ENCODE measurements around the gene MAP7.
"Not testable (repeated sequence)": the region's sequence is repeated elsewhere in the genome, so short reads cannot be mapped to it uniquely, and the experiment has no call there.

The MAP7 gene

DNA sequence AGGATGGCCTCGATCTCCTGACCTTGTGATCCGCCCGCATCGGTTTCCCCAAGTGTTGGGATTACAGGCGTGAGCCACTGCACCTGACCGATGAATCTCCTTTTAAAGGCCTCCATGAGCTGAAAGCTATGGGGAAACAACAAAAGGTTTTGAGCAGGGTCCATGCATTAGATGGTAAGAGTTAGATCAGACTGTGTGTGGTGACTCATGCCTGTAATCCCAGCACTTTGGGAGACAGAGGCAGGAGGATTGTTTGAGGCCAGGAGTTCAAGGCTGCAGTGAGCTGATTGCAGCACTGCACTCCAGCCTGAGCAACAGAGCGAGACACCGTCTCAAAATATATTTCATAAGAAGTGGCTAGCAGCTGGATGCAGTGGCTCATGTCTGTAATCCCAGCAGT is 219.6 kb downstream of the MAP7 start:
- DNase-seq, result no peak

DNA sequence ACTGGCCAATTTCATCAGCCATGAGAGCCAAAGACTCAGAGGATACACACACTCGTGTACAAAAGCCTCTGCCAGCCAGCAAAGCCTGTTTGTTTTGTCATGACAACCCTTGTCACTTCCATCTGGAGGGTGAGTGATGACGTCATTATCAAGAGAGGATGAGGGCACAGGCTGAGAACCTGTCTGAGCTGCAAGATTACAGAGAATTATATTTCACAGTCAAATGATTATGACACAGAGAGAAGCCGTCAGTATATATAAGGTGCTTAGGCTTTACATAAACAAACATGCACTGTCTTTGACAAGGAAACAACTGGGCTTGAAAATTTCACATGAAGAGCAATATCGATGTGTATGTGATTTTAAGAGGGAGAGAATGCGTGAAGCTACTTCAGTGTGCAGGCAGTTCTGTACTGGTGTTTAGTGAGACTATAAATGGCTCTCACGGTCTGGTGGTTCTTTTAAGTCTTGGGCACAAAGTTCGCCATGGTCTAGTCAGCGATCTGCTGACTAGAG is 224.1 kb downstream of the MAP7 start:
- DNase-seq, result peak; percentile 41

DNA sequence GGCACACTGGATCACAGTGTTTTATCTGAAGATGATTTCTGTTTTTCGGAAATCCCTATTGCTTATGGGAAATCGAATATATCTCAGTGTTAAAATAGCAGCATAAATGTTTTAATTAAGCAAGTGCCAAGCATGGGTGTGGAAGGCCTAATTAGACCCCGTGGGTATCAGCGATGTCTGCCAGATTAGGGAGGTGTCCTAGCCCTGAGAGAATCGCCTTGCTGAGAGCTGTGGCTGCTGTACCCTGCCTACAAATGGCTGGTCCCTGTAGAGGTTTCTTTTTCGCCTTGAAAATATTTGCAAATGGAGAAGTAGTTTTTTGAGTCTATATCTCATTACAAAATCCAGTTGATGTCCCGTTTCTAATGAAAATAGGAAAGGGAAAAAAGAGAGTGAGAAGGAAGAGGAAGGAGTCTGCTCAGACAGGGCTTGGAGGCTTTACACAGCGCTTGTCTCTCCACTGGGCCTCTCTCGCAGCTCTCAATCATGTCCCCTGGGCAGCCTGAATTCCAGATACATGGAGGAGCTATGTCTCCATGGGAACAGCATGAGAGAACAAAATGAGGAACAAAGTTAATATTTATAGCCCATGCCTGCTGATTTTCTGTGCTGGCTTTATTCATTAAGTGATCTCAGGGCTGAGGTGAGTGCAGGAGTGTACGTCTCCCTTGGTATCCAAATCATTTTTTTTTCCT is 225.4 kb downstream of the MAP7 start:
- DNase-seq, result no peak

DNA sequence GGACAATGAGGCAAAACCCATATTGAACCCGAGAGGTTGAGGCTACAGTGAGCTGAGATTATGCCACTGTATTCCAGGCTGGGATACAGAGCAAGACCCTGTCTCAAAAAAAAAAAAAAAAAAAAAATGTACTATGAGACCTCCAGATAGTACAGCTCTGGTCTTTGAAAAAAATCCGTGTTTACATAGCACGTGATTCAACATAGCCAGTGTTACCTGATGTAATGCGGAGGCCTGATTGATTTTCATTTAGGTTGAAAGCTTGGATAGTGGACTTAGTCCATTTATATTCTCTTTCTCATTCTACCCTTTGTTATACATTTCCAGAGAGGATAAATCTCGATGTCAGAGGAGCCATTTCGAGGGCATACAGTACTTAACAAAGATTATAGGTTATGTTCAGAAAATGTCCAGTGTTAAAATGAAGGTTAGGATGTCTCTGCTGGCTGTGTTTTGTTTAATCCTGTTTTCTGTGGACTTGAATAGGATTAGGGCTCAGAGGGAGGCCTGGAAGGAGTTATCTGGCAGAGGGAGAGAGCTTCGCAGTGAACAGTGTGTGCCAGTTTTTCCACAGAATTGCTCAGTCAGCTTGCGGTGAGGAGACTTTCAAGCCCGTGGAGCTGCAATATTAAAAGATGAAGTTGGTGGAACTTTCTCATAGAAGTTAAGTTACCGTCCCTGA is 226.7 kb downstream of the MAP7 start:
- DNase-seq, result no peak

DNA sequence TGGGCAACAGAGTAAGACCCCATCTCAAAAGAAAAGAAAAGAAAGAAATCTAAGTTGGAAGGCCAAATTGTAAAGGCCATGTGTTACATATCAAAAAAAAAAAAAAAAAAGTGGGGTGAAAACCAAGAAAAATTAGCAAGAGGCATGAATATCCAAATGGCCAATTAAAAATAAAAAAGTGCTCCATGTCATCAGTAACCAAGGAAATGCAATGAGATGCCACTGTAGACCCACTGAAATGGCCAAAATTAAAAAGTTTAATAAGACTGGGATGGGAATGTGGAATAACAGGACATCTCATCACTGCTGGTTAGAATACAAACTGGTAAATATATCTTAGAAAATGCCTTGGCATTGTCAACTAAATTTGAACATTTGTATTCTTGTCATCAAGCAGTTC is 230.5 kb downstream of the MAP7 start:
- no peak for DNase-seq

DNA sequence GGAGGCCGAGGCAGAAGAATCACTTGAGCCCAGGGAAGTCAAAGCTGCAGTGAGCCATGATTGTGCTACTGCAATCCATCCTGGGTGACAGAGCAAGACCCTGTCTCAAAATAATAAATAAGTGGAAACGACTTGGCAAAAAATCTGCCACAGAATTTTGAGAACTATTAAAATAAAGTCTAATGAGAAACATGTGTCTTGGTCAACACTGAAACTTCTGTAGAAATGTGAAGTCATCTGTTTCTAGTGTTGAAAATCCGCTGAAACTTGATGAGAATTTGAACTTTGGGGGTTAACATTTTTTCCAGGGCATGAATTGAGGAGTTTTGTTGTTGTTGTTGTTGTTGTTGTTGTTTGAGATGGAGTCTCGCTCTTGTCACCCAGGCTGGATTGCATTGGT is 231.5 kb downstream of the MAP7 start:
- DNase-seq, result no peak

DNA sequence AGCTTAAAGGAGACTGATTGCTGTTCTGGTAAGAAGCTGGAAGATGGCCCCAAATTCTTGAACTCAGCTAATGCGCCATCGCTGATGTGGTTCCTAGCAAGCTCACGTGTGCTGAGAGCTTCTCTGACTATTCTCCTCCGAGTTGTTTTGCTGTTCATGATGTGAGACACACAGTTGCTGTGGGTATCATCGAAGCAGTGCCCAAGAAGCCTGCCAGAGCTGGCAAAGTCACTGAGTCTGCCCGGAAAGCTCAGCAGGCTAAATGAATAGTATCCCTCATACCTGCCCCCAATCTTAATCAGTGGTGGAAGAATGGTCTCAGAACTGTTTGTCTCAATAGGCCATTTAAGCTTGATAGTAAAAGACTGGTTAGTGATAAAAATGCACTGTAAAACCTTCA is 232.3 kb downstream of the MAP7 start:
- DNase-seq, result no peak

DNA sequence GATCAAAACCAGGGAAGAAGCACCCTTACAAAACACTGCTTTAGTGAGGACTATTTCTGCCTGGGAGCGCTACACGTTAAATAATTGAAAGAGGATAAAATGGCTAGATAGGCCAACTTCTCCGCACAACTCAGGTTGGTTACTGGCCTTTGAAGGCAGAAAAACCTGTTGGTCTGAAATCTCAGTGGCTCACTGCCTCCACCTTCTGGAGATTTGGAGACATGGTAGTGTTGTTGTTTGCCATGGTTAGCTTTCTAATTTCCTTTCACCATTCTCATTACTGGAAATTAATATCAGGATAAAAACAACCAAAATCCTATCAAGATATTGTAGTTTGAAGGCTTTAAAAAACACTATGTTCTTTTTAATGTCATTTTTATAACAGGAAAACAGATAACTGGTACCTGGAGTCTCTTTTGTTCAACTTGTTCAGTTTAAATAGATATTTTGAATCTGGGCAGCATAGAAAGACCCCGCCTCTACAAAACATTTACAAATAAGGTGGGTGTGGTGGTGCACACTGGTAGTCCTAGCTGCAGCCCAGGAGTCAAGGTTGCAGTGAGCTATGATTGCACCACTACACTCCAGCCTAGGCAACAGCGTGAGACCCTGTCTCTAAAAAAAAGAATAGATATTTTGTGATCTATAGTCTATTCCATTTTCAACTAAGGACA is 233.1 kb downstream of the MAP7 start:
- DNase-seq, result peak; percentile 19

DNA sequence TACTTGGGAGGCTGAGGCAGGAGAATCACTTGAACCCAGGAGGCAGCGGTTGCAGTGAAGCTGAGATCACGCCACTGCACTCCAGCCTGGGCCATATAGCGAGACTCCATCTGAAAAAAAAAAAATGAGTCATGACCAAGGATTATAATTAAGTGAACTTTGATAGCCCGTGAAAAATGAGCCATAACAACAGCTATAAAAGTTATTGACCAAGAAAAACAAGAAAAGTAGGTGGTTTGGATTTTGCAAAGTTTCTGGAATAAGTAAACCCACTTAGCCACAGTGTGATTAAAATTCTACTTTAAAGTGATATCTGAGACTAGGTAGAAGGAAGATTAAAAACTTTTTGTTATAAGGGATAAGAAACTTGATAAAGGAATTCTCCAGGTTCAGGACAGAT is 234.6 kb downstream of the MAP7 start:
- no peak for DNase-seq

DNA sequence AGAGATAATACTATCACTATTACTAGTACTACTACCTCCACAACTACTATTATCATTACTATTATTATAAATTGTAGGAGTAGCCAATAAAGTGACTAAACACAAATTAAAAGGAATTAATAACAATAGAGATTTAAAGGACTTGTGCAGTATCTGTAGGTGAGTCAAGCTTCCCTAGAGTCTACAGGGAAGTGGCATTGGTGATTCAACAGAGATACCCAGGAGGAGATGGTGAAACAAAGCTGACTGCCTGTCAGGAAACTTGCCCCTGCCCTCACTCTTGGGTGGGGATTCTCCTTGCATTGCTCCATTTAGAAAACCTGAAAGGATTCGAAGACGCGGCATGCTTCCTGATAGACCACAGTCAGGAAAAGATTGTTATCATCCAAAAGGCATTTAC is 237.2 kb downstream of the MAP7 start:
- no peak for DNase-seq

DNA sequence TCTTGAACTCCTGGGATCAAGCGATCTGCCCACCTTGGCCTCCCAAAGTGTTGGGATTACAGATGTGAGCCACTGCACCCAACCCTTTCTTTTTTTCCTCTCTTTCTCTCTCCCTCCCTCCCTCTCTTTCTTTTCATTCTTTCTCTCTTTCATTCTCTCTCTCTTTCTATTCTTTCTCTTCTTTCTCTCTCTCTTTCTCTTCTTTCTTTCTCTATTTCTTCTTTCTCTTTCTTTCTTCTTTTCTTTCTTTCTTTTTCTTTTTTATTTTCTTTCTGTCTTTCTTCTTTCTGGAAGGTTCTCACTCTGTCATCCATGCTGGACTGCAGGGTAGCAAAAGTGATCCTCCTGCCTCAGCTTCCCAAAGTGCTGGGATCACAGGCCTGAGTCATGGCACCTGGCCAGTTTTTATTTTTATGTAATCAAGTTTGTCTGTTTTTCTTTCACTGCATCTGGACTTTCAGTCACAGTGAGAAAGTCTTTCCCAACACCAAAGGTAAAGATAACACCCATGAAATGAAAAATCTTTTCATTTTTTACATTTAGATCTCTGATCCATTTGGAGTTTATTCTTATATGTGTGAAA is 240.4 kb downstream of the MAP7 start:
- DNase-seq, result no peak

DNA sequence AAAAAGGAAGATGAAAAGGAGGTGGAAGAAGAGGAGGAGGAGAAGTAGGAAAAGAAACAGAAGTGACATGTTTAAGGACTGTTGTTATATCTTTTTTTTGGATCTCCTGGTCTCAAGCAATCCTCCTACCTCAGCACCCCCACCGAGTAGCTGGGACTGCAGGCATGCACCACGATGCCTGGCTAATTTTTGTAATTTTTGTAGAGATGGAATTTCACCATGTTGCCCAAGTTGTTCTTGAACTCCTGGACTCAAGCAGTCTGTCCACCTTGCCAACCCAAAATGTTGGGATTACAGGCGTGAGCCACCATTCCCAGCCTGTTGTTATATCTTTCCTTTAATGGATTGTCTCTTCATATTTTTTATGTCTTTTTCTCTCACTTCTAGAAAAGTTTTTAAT is 241.1 kb downstream of the MAP7 start:
- no peak for DNase-seq

DNA sequence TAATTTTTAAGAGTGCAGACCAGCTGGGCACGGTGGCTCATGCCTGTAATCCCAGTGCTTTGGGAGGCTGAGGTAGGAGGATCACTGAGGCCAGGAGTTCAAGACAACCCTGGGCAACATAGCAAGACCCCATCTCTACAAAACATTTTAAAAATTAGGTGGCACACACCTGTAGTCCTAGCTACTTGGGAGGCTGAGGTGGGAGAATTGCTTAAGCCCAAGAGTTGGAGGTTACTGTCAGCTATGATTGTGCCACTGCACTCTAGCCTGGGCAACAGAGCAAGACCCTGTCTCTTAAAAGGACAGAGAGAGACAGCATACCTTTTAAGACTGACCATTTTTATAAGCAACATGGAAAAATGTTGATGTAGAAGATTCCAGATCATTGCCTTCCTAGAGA is 241.8 kb downstream of the MAP7 start:
- DNase-seq, result not testable (repeated sequence)

DNA sequence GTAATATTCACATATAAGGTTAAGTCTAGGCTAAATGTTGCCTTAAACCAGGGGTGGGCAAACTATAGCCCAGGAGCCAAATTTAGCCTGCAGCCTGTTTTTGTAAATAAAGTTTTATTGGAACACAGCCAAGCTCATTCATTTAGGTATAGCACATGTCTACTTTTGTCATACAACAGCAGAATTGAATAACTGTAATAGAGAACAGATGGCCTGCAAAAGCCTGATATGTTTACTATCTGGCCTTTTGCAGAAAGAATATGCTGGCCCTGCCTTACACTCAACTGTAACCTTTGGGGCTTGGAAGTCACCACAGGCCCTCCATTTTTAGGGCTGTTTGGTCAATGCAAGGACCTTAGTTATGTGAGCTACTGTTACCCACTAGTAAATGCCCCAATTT is 242.9 kb downstream of the MAP7 start:
- no peak for DNase-seq

DNA sequence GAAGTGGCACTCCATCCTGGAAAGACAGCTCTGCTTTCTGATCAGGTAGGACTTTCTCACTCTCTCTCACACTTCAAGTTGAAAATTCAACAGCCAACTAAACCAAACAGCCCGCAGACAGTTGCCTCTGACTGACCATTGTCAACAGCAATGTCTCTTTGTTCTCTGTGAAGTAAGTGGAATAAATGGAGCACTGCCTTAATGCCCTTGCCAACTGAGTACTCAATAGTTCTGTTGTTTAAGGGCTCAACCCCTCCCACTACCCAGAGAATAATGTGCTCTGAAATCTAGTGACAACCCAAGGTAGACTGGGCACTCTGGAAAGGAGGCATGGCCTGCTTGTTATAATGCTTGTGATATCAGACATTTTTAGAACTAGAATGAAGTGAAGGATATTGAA is 243.8 kb downstream of the MAP7 start:
- DNase-seq, result no peak

DNA sequence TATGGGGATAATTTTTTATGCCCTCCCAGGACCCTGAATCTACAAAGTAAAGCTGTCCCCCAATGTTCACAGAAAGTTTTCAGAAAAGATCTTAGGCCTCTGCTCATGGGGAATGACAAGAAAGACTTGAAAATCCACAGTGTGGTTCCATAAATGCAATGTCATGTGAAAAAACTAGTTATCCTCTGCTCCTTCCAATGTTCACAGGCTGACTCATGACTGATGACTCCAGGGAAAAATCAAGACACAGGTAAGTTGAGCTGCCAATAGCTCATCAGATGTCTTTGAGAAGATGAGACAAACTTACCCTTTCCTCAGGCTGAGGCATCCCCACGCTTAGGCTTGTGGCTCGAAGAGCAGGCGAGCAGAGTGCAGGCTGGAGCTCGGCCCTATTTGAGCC is 245.8 kb downstream of the MAP7 start:
- no peak for DNase-seq

DNA sequence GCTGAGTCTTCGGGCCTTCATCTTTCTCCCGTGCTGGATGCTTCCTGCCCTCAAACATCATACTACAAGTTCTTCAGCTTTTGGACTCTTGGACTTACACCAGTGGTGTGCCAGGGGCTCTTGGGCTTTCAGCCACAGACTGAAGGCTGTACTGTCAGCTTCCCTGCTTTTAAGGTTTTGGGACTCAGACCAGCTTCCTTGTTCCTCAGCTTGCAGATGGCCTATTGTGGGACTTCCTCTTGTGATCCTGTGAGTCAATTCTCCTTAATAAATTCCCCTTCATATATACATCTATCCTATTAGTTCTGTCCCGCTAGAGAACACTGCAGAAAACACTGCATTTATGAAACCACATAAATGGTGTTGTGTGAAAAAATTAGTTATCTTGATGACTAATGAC is 246.7 kb downstream of the MAP7 start:
- no peak for DNase-seq

DNA sequence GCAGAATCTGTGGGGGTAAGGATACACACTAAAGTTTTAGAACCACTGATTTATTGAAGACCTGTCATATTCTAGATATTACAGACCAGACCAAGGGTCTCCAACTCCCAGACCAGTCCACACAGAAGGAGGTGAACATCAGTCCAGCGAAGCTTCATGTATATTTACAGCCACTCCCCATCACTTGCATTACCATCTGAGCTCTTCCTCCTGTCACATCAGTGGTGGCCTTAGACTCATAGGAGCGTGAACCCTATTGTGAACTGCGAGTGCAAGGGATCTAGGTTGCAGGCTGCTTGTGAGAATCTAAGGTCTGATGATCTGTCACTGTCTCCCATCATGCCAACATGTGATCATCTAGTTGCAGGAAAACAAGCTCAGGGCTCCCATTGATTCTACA is 255.6 kb downstream of the MAP7 start:
- no peak for DNase-seq

All from NCI-H1092 treated with DMSO at 0.1 percent for 48 hours (cell line).